HG03575 (cell line): ENCODE data around the gene CDS2.

Experiments used
- ATAC-seq: cut with Tn5 transposase; IDR thresholded peaks from one replicate; pipeline ENCODE4 v1.9.1; 2021; ENCODE audit not compliant: unreplicated experiment, insufficient number of reproducible peaks, low FRiP score; ENCODE audit errors: extremely low read depth

The CDS2 gene

GRCh38 chr20:5118220-5119142, 8.3 kb upstream of the CDS2 start:
- no peak for ATAC-seq

- no peak for ATAC-seq
Measured at GRCh38 chr20:5119143-5119434, 7.7 kb upstream of the CDS2 start.

GRCh38 chr20:5119435-5120184, 7.2 kb upstream of the CDS2 start, which contains the start of gene PCNA:
Gene PCNA (minus strand): TSS chr20:5119958. CDS start chr20:5119798, 160 bp downstream.
- ATAC-seq, result peak; percentile 62

- ATAC-seq, result no peak
Measured at GRCh38 chr20:5120185-5120476, 6.7 kb upstream of the CDS2 start.

- no peak for ATAC-seq
Measured at GRCh38 chr20:5122873-5123260, 3.9 kb upstream of the CDS2 start.

GRCh38 chr20:5127204-5127858, 523 bp downstream of the CDS2 start:
- no peak for ATAC-seq

- ATAC-seq, result no peak
Measured at GRCh38 chr20:5127859-5128424, 1.1 kb downstream of the CDS2 start.

- no peak for ATAC-seq
Measured at GRCh38 chr20:5128886-5129285, 2.1 kb downstream of the CDS2 start.

- ATAC-seq, result no peak
Measured at GRCh38 chr20:5131502-5131901, 4.7 kb downstream of the CDS2 start.

- ATAC-seq, result no peak
Measured at GRCh38 chr20:5133998-5134397, 7.2 kb downstream of the CDS2 start.

- no peak for ATAC-seq
Measured at GRCh38 chr20:5135363-5136012, 8.7 kb downstream of the CDS2 start.

GRCh38 chr20:5136096-5136495, 9.3 kb downstream of the CDS2 start:
- no peak for ATAC-seq

GRCh38 chr20:5140195-5140594, 13.4 kb downstream of the CDS2 start:
- ATAC-seq, result no peak

- no peak for ATAC-seq
Measured at GRCh38 chr20:5141615-5142014, 14.8 kb downstream of the CDS2 start.

GRCh38 chr20:5143851-5144250, 17.0 kb downstream of the CDS2 start:
- ATAC-seq, result no peak

GRCh38 chr20:5145365-5146098, 18.7 kb downstream of the CDS2 start:
- no peak for ATAC-seq

GRCh38 chr20:5146099-5146668, 19.4 kb downstream of the CDS2 start:
- no peak for ATAC-seq

- no peak for ATAC-seq
Measured at GRCh38 chr20:5146871-5147592, 20.2 kb downstream of the CDS2 start.
